Calu3 (cell line): Measurements from ENCODE around the gene MTCH1. TPM values are rescaled to one million over a fixed set of nuclear protein-coding genes. Genes with fewer than 3 reads are reported as not detected.
A peak's percentile ranks its signal among the peaks of the same experiment; 100 is the strongest.
"Not testable (repeated sequence)": the region's sequence is repeated elsewhere in the genome, so short reads cannot be mapped to it uniquely, and the experiment has no call there.

ENCODE experiments used
- BruUV-seq: library from RNA; stranded (reverse); fragments of 400-500 nt; replicated peaks from 2 replicates; lab custom pipeline; 2021; lab: Mats Ljungman, UMichigan
- CTCF ChIA-PET: fragments of 300-600 bp; sonication (Branson Sonifier 250); formaldehyde crosslinking; loops from one replicate; lab custom pipeline; 2022; ENCODE audit warnings: antibody characterized with exemption; lab: Charles Lee
- DNase-seq: peaks from one replicate; pipeline ENCODE4 v3.0.0; 2022
- H3K27ac Mint-ChIP-seq: one replicate; pipeline ENCODE4 v1.8.0; 2022; ENCODE audit warnings: mixed read lengths; ENCODE audit not compliant: unreplicated experiment
- H3K27me3 Mint-ChIP-seq: one replicate; pipeline ENCODE4 v1.8.0; 2022; ENCODE audit warnings: mixed read lengths; ENCODE audit not compliant: unreplicated experiment
- H3K36me3 Mint-ChIP-seq: one replicate; pipeline ENCODE4 v1.8.0; 2022; ENCODE audit warnings: mild to moderate bottlenecking, moderate library complexity, mixed read lengths; ENCODE audit not compliant: insufficient read depth, unreplicated experiment
- H3K4me1 Mint-ChIP-seq: one replicate; pipeline ENCODE4 v1.8.0; 2022; ENCODE audit warnings: mild to moderate bottlenecking, low read depth, mixed read lengths; ENCODE audit not compliant: unreplicated experiment
- H3K4me3 Mint-ChIP-seq: one replicate; pipeline ENCODE4 v1.8.0; 2022; ENCODE audit warnings: mild to moderate bottlenecking, low read depth, moderate library complexity, mixed read lengths; ENCODE audit not compliant: unreplicated experiment
- H3K9me3 Mint-ChIP-seq: one replicate; pipeline ENCODE4 v1.8.0; 2022; ENCODE audit warnings: low read depth, mixed read lengths; ENCODE audit not compliant: unreplicated experiment
- CTCF ChIP-seq: fragments of 200-600 bp; IDR thresholded peaks from one replicate; pipeline ENCODE4 v1.8.0; 2022; ENCODE audit warnings: antibody characterized with exemption; ENCODE audit not compliant: unreplicated experiment
- intact Hi-C: fragments of 100-400 bp; cut with micrococcal nuclease; formaldehyde crosslinking; loops from one replicate; pipeline ENCODE4 v1.10.0; 2022; ENCODE audit not compliant: unreplicated experiment
- total RNA-seq: library from RNA; stranded (reverse); gene quantifications from 2 replicates; pipeline ENCODE4 v1.2.3, GENCODE V29; 2022

Gene MTCH1
- total RNA-seq, 1 experiment from 2014 or later: 288 TPM

GRCh38 chr6:36947570-36948351, 38.2 kb downstream of the MTCH1 start:
- no TSS peak for BruUV-seq
- intact Hi-C loops: no loop called here
- Mint-ChIP-seq H3K9me3 (no peaks in the 10 kb centered on the region), H3K27ac (no peak overlapping the region), H3K36me3 (no peaks in the 10 kb centered on the region), H3K4me1 (peaks cover 37% of the 10 kb centered on the region), H3K27me3 (peaks cover 13% of the 10 kb centered on the region), H3K4me3 (no peak overlapping the region)
- DNase-seq: peak; percentile 70
- TF ChIP-seq CTCF: no peak
- CTCF ChIA-PET: interaction anchor here (1.1 to 1.4 kb wide), 2 partner anchors 11 to 70 kb away, joined by 3 to 5 read pairs; no protein-coding TSS in a partner anchor

GRCh38 chr6:36946526-36946925, 39.5 kb downstream of the MTCH1 start:
- H3K4me3 Mint-ChIP-seq: no peak overlapping the region
- BruUV-seq: no TSS peak
- no peaks in the 10 kb centered on the region for H3K9me3 Mint-ChIP-seq
- TF ChIP-seq CTCF: no peak
- CTCF ChIA-PET: no interaction called here
- intact Hi-C loops: no loop called here
- H3K27me3 Mint-ChIP-seq: peaks cover 14% of the 10 kb centered on the region
- no peaks in the 10 kb centered on the region for H3K36me3 Mint-ChIP-seq
- DNase-seq: no peak
- no peak overlapping the region for H3K27ac Mint-ChIP-seq
- peaks cover 37% of the 10 kb centered on the region for H3K4me1 Mint-ChIP-seq

- Mint-ChIP-seq H3K4me3 (no peak overlapping the region), H3K36me3 (no peaks in the 10 kb centered on the region), H3K27ac (no peak overlapping the region), H3K9me3 (no peaks in the 10 kb centered on the region), H3K27me3 (peaks cover 21% of the 10 kb centered on the region), H3K4me1 (peaks cover 35% of the 10 kb centered on the region)
- no peak for TF ChIP-seq CTCF
- DNase-seq: no peak
- no TSS peak for BruUV-seq
- intact Hi-C loops: no loop called here
- CTCF ChIA-PET: no interaction called here
Measured at GRCh38 chr6:36945301-36945700, 40.7 kb downstream of the MTCH1 start.

GRCh38 chr6:36944650-36945049, 41.3 kb downstream of the MTCH1 start:
- Mint-ChIP-seq H3K36me3 (no peaks in the 10 kb centered on the region), H3K27me3 (peaks cover 27% of the 10 kb centered on the region), H3K9me3 (no peaks in the 10 kb centered on the region), H3K27ac (no peak overlapping the region), H3K4me3 (no peak overlapping the region), H3K4me1 (peaks cover 29% of the 10 kb centered on the region)
- no peak for TF ChIP-seq CTCF
- BruUV-seq: no TSS peak
- CTCF ChIA-PET: no interaction called here
- intact Hi-C loops: no loop called here
- DNase-seq: no peak

- H3K9me3 Mint-ChIP-seq, intact Hi-C loops, BruUV-seq: not testable (repeated sequence)
Measured at GRCh38 chr6:36942329-36942728, 43.7 kb downstream of the MTCH1 start.

GRCh38 chr6:36941561-36941960, 44.4 kb downstream of the MTCH1 start:
- CTCF ChIA-PET, DNase-seq, H3K36me3 Mint-ChIP-seq, H3K27ac Mint-ChIP-seq, H3K4me1 Mint-ChIP-seq, intact Hi-C loops, H3K9me3 Mint-ChIP-seq, BruUV-seq, H3K4me3 Mint-ChIP-seq: not testable (repeated sequence)
- peaks cover 30% of the 10 kb centered on the region for H3K27me3 Mint-ChIP-seq

More at GRCh38 chr6:36942329-36942728, 43.7 kb downstream of the MTCH1 start:
- H3K4me1 Mint-ChIP-seq: peaks cover 11% of the 10 kb centered on the region
- DNase-seq, H3K4me3 Mint-ChIP-seq, H3K36me3 Mint-ChIP-seq, H3K27ac Mint-ChIP-seq, CTCF ChIA-PET: not testable (repeated sequence)
- peaks cover 30% of the 10 kb centered on the region for H3K27me3 Mint-ChIP-seq
